Lower lobe of right lung (tissue), 2 donors: ENCODE data around the gene CCDC83. TPM values are rescaled to one million over a fixed set of nuclear protein-coding genes. Genes with fewer than 3 reads are reported as not detected.
"Not testable (repeated sequence)": the region's sequence is repeated elsewhere in the genome, so short reads cannot be mapped to it uniquely, and the experiment has no call there.

Source experiments
- ATAC-seq, 2 donors: fragments of 200-7000 bp; cut with Tn5 transposase; one replicate each; pipeline ENCODE4 v1.9.1; 2020 to 2022; ENCODE audit warnings: mild to moderate bottlenecking in 2 of 2, moderate library complexity in 2 of 2
- DNase-seq: peaks from one replicate; pipeline ENCODE4 v3.0.0-alpha.2; 2020
- H3K27ac ChIP-seq: fragments of 200-600 bp; one replicate; pipeline ENCODE4 v1.8.0; 2022
- H3K27me3 ChIP-seq: fragments of 200-600 bp; one replicate; pipeline ENCODE4 v1.8.0; 2022; ENCODE audit warnings: low read depth
- H3K36me3 ChIP-seq: fragments of 200-600 bp; one replicate; pipeline ENCODE4 v1.8.0; 2022; ENCODE audit warnings: mild to moderate bottlenecking
- H3K4me1 ChIP-seq: fragments of 200-600 bp; one replicate; pipeline ENCODE4 v1.8.0; 2022
- H3K4me3 ChIP-seq: fragments of 200-600 bp; one replicate; pipeline ENCODE4 v1.8.0; 2022; ENCODE audit warnings: mild to moderate bottlenecking
- H3K9me3 ChIP-seq: fragments of 200-600 bp; one replicate; pipeline ENCODE4 v1.8.0; 2022
- CTCF ChIP-seq: fragments of 200-600 bp; IDR thresholded peaks from one replicate; pipeline ENCODE4 v1.8.0; 2022; ENCODE audit warnings: antibody characterized with exemption, mild to moderate bottlenecking
- intact Hi-C: fragments of 100-400 bp; cut with DNase I; formaldehyde crosslinking; loops from one replicate; pipeline ENCODE4 v1.11.0; 2022
- total RNA-seq: library from RNA; stranded (reverse); fragmentation: NEBNext Ultra II Directional; extraction: Animal tissue kit (Norgen Biotek cat#: 25700); gene quantifications from one replicate; pipeline ENCODE4 v1.2.1, GENCODE V29; 2021
- donor health status: DM: no; HTN: yes; CAD: no; lungs with severe emphysema.

CCDC83 gene
- total RNA-seq, 1 donor from 2014 or later = not detected

- peak overlapping the region; percentile 91 for H3K27ac ChIP-seq
- intact Hi-C loops = no loop called here
- DNase-seq = peak; percentile 96
Observed at GRCh38 chr11:85854557-85855340, 434 bp upstream of the CCDC83 start.

GRCh38 chr11:85857098-85857497 is 1.9 kb downstream of the CCDC83 start:
- H3K4me3 ChIP-seq = no peak overlapping the region
- intact Hi-C loops = no loop called here
- H3K36me3 ChIP-seq = no peaks in the 10 kb centered on the region
- no peaks in the 10 kb centered on the region for H3K27me3 ChIP-seq
- no peak for ATAC-seq
- TF ChIP-seq CTCF = no peak
- peaks cover 7% of the 10 kb centered on the region for H3K4me1 ChIP-seq
- no peak for DNase-seq
- no peak overlapping the region for H3K27ac ChIP-seq
- H3K9me3 ChIP-seq = no peaks in the 10 kb centered on the region

More at GRCh38 chr11:85854557-85855340, 434 bp upstream of the CCDC83 start:
- Histone ChIP-seq H3K4me1 (peaks cover 7% of the 10 kb centered on the region), H3K9me3 (no peaks in the 10 kb centered on the region), H3K27me3 (no peaks in the 10 kb centered on the region), H3K36me3 (no peaks in the 10 kb centered on the region), H3K4me3 (peak overlapping the region; percentile 62)
- TF ChIP-seq CTCF = peak; percentile 95
- ATAC-seq = peak; percentile 99

- H3K4me3 ChIP-seq, H3K27ac ChIP-seq, H3K27me3 ChIP-seq, H3K9me3 ChIP-seq, H3K4me1 ChIP-seq, ATAC-seq, DNase-seq, intact Hi-C loops, H3K36me3 ChIP-seq: not testable (repeated sequence)
Observed at GRCh38 chr11:85859541-85859940, 4.4 kb downstream of the CCDC83 start.

GRCh38 chr11:85863855-85864254 is 8.7 kb downstream of the CCDC83 start:
- Histone ChIP-seq H3K9me3 (no peaks in the 10 kb centered on the region), H3K4me1 (no peaks in the 10 kb centered on the region), H3K27me3 (no peaks in the 10 kb centered on the region), H3K27ac (no peak overlapping the region), H3K36me3 (no peaks in the 10 kb centered on the region), H3K4me3 (no peak overlapping the region)
- ATAC-seq (no peak), DNase-seq (no peak)
- intact Hi-C loops = no loop called here
- no peak for TF ChIP-seq CTCF

GRCh38 chr11:85866137-85866827 is 11.1 kb downstream of the CCDC83 start:
- no peaks in the 10 kb centered on the region for H3K36me3 ChIP-seq
- H3K4me1 ChIP-seq = no peaks in the 10 kb centered on the region

More at GRCh38 chr11:85866137-85866827, 11.1 kb downstream of the CCDC83 start:
- Histone ChIP-seq H3K27ac (no peak overlapping the region), H3K4me3 (no peak overlapping the region), H3K27me3 (no peaks in the 10 kb centered on the region), H3K9me3 (no peaks in the 10 kb centered on the region)
- intact Hi-C loops = no loop called here
- TF ChIP-seq CTCF = no peak
- ATAC-seq (peak; percentile 30 to 46), DNase-seq (no peak)
